ENCODE measurements around the gene MIER2.

GRCh38 chr19:389935-390289, 45.3 kb upstream of the MIER2 start:
- TF ChIP-seq HDAC2 (IDR thresholded peaks at IDR 0.05) (no peak), EP300 (IDR thresholded peaks at IDR 0.05; ENCODE audit: borderline replicate concordance in 1 of 2, control insufficient read depth in 1 of 2, low read depth in 2 of 2, low read length in 2 of 2) (no peak), RELA (IDR thresholded peaks at IDR 0.05; ENCODE audit: borderline replicate concordance, partially characterized antibody) (no peak), POLR2AphosphoS5 (IDR thresholded peaks at IDR 0.05; ENCODE audit: low read length) (no peak), POLR2A (IDR thresholded peaks at IDR 0.05; ENCODE audit: low read depth, low read length) (no peak), CREB1 (IDR thresholded peaks at IDR 0.05; ENCODE audit: low read depth) (no peak), POLR2AphosphoS2 (IDR thresholded peaks at IDR 0.05; ENCODE audit: low read depth, low read length) (no peak), CTCF (IDR thresholded peaks at IDR 0.05 in 2 of 3, conservative IDR thresholded peaks at IDR 0.05 in 1 of 3; ENCODE audit: control insufficient read depth in 2 of 3, extremely low read depth in 1 of 3, insufficient read depth in 1 of 3, low read depth in 3 of 3, low read length in 3 of 3) (no peak)

Data from GM12878 (cell line).